ENCODE measurements around the gene PHACTR1. TPM values are rescaled to one million over a fixed set of nuclear protein-coding genes. Genes with fewer than 3 reads are reported as not detected.

Gene PHACTR1
- total and polyA plus RNA-seq, 9 of the 15 experiments (the other 6 are each of a cell fraction or from before 2014, with no cell fraction given): 11.5 to 32.6 (median 22.0) TPM

DNA sequence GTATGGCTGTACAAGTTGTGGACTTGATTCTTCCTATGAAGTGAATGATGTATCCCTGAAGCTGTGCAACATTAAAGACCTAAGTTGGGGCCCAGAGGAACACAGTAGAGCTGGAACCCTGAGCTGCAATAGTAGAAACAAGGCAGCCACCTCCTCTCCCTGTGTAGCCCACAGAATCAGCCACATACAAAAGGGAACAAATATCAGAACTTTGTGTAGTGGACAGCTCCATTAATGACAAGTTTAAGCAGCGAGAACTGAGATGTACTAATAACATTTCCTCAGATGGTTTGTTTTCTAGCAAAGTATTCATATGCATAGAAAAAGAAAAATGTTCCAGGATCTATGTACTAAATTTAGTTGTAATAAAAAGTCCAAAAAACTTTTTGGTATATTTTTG is 19.2 kb downstream of the PHACTR1 start:
- no peak overlapping the region for H3K4me2 ChIP-seq (ENCODE audit: insufficient read depth, low read length)
- H2AFZ ChIP-seq (ENCODE audit: low read depth, low read length): no peak overlapping the region
- no peak overlapping the region for H3K4me3 ChIP-seq
- H3K36me3 ChIP-seq (ENCODE audit: control insufficient read depth, insufficient read depth, low read length): no peaks in the 10 kb centered on the region
- H3K79me2 ChIP-seq (ENCODE audit: control insufficient read depth, insufficient read depth, low read length): no peaks in the 10 kb centered on the region
- H3K27me3 ChIP-seq (ENCODE audit: control insufficient read depth in 2 of 2, insufficient read depth in 2 of 2, low read length in 2 of 2): no peaks in the 10 kb centered on the region
- no peaks in the 10 kb centered on the region for H4K20me1 ChIP-seq (replicated peaks; ENCODE audit: control insufficient read depth, insufficient read depth, low read length)
- FAIRE-seq (no peak), ATAC-seq (no peak), DNase-seq (ENCODE audit: extremely low read depth in 1 of 4, low spot score in 3 of 4) (no peak)
- H3K9me3 ChIP-seq (replicated peaks; ENCODE audit: control insufficient read depth, insufficient read depth, low read depth, low read length): no peaks in the 10 kb centered on the region
- intact Hi-C loops (cut with micrococcal nuclease): no loop called here
- no peaks in the 10 kb centered on the region for H3K4me1 ChIP-seq (replicated peaks in 1 of 2; ENCODE audit: control insufficient read depth in 2 of 2, insufficient read depth in 2 of 2, low read length in 2 of 2)
- no peaks in the 10 kb centered on the region for H3K9me1 ChIP-seq (ENCODE audit: control insufficient read depth, insufficient read depth, low read length)
- ChIA-PET CTCF (ENCODE audit: low intra/inter-chr PET ratio) (no interaction called here), POLR2A (interaction anchor here (1.0 kb wide), 1 partner anchor 13 kb away, joined by 3 read pairs; no protein-coding TSS in a partner anchor)
- H3K9ac ChIP-seq (ENCODE audit: insufficient read depth in 1 of 2, low read depth in 2 of 2, low read length in 2 of 2): no peak overlapping the region
- no TSS peak for BruUV-seq (replicated peaks)
- 0% methylated on average over 1 of the region's 1 CpG for WGBS (ENCODE audit: insufficient coverage, low coverage, missing lambda C conversion rate)
- in situ Hi-C loops (cut with MboI): loop anchor here (5.0 kb wide), 1 partner anchor 33 kb away; no protein-coding TSS in a partner anchor
- no peak overlapping the region for H3K27ac ChIP-seq (ENCODE audit: extremely low read depth, low read depth, low read length)
- TF ChIP-seq, protein P1, sequence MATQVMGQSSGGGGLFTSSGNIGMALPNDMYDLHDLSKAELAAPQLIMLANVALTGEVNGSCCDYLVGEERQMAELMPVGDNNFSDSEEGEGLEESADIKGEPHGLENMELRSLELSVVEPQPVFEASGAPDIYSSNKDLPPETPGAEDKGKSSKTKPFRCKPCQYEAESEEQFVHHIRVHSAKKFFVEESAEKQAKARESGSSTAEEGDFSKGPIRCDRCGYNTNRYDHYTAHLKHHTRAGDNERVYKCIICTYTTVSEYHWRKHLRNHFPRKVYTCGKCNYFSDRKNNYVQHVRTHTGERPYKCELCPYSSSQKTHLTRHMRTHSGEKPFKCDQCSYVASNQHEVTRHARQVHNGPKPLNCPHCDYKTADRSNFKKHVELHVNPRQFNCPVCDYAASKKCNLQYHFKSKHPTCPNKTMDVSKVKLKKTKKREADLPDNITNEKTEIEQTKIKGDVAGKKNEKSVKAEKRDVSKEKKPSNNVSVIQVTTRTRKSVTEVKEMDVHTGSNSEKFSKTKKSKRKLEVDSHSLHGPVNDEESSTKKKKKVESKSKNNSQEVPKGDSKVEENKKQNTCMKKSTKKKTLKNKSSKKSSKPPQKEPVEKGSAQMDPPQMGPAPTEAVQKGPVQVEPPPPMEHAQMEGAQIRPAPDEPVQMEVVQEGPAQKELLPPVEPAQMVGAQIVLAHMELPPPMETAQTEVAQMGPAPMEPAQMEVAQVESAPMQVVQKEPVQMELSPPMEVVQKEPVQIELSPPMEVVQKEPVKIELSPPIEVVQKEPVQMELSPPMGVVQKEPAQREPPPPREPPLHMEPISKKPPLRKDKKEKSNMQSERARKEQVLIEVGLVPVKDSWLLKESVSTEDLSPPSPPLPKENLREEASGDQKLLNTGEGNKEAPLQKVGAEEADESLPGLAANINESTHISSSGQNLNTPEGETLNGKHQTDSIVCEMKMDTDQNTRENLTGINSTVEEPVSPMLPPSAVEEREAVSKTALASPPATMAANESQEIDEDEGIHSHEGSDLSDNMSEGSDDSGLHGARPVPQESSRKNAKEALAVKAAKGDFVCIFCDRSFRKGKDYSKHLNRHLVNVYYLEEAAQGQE (IDR thresholded peaks at IDR 0.05; ENCODE audit: borderline replicate concordance): peak; percentile 82
- TF ChIP-seq, protein P1 (CRISPR knock-in tag; IDR thresholded peaks at IDR 0.05; ENCODE audit: low read depth): no peak
- peak; percentile 55; the same call in 1 of the 2 replicates for TF ChIP-seq EHMT2 (IDR thresholded peaks at IDR 0.05)
- TF ChIP-seq BCL6 (CRISPR knock-in tag; IDR thresholded peaks at IDR 0.05): no peak
